DND-41 (cell line): ENCODE measurements around the gene SLC27A3.
"Not testable (repeated sequence)": the region's sequence is repeated elsewhere in the genome, so short reads cannot be mapped to it uniquely, and the experiment has no call there.

ENCODE experiments used
- ATAC-seq: fragments of 200-7000 bp; cut with Tn5 transposase; 3 replicates; pipeline ENCODE4 v1.9.1; 2021; ENCODE audit warnings: low read depth; ENCODE audit not compliant: insufficient read depth
- DNase-seq: peaks from one replicate; pipeline ENCODE4 v3.0.0-alpha.2; 2020
- H2AFZ ChIP-seq: 2 replicates; pipeline ENCODE4 v1.6.0; 2012; ENCODE audit warnings: low read depth, low read length
- H3K27ac ChIP-seq: 2 replicates; pipeline ENCODE4 v1.5.1; 2012; ENCODE audit warnings: low read length, inconsistent platforms
- H3K27me3 ChIP-seq: fragments of 200-600 bp; sonication (generic); 2 replicates; pipeline ENCODE4 v1.6.0; 2012; ENCODE audit warnings: low read length, mild to moderate bottlenecking, inconsistent platforms; ENCODE audit not compliant: insufficient read depth, poor library complexity
- H3K36me3 ChIP-seq: 2 replicates; pipeline ENCODE4 v1.5.1; 2012; ENCODE audit warnings: low read length, inconsistent platforms; ENCODE audit not compliant: insufficient read depth
- H3K4me1 ChIP-seq: 2 replicates; pipeline ENCODE4 v1.5.1; 2012; ENCODE audit warnings: mild to moderate bottlenecking, low read length; ENCODE audit not compliant: insufficient read depth
- H3K4me2 ChIP-seq: 2 replicates; pipeline ENCODE4 v1.6.0; 2012; ENCODE audit warnings: mild to moderate bottlenecking, moderate library complexity, low read length, inconsistent platforms; ENCODE audit not compliant: insufficient read depth
- H3K4me3 ChIP-seq, 2 experiments: fragments of 200-600 bp in 1 of 2; shearing (Covaris generic) in 1 of 2; 2 replicates each; pipeline ENCODE4 v1.5.1; 2012 to 2016; ENCODE audit warnings: inconsistent platforms in 2 of 2, low read length in 2 of 2, mild to moderate bottlenecking in 2 of 2, low read depth in 1 of 2, moderate library complexity in 1 of 2
- H3K79me2 ChIP-seq: 2 replicates; pipeline ENCODE4 v1.6.0; 2012; ENCODE audit warnings: low read length, inconsistent platforms; ENCODE audit not compliant: insufficient read depth
- H3K9ac ChIP-seq: 2 replicates; pipeline ENCODE4 v1.6.0; 2012; ENCODE audit warnings: low read depth, mild to moderate bottlenecking, inconsistent platforms, low read length, moderate library complexity
- H3K9me3 ChIP-seq: 2 replicates; pipeline ENCODE4 v1.5.1; 2012; ENCODE audit warnings: low read length, moderate library complexity, mild to moderate bottlenecking, inconsistent platforms; ENCODE audit not compliant: insufficient read depth, severe bottlenecking
- H4K20me1 ChIP-seq: 2 replicates; pipeline ENCODE4 v1.6.0; 2012; ENCODE audit warnings: low read length; ENCODE audit not compliant: insufficient read depth
- EZH2 ChIP-seq: IDR thresholded peaks from 3 replicates; pipeline ENCODE4 v1.6.1; 2012; ENCODE audit warnings: borderline replicate concordance, low read depth, mild to moderate bottlenecking, moderate library complexity, low read length, inconsistent platforms; ENCODE audit not compliant: severe bottlenecking
- TF ChIP-seq, protein P1 (sequence below): IDR thresholded peaks from 2 replicates; pipeline ENCODE4 v1.5.1; 2012; ENCODE audit warnings: borderline replicate concordance, low read length, moderate library complexity, mild to moderate bottlenecking; ENCODE audit not compliant: poor library complexity, severe bottlenecking; ENCODE audit errors: extremely low read depth

Gene SLC27A3

DNA sequence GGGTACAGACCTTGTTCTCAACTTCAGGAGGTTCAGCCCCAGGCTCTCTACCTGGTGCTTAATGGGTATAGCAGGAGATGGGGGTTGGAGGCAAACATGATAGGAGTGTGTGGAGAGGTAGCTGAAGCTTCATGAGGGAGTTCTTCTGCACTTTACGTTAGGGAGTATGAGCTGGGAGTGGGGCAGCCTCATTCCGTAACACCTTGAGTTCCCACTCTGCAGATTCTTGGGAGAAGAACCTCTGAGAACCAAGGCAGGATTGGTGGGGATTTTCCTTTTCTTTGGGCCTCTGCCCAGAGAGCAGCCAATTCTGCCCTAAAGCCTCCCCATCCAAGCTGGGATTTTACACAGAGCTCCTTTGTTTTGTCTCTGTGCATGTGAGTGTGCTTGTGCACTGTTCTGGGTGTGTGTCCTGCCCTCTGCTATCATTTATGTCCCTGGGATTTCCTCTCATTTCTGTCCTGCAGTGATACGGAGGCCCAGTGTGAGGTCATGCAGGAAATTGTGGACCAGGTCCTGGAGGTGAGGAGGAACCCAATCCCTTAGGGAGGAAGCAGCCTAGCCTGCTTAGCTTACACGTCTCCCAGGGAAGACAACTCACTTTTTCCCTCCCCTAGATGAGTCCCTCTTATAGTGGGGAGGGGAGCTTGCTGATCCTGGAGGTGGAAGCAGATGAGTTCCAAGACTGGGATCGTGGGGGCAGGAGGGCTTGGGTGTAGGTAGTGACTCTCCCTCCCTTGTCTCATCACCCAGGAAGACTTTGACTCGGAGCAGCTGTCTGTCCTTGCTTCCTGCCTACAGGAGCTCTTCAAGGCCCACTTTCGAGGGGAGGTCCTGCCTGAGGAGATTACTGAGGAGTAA, 11.6 kb upstream of the SLC27A3 start:
- Histone ChIP-seq H3K9me3 (no peaks in the 10 kb centered on the region), H3K4me1 (no peaks in the 10 kb centered on the region), H2AFZ (no peak overlapping the region), H4K20me1 (no peaks in the 10 kb centered on the region), H3K27me3 (no peaks in the 10 kb centered on the region), H3K4me2 (no peak overlapping the region), H3K4me3 (no peak overlapping the region), H3K27ac (no peak overlapping the region), H3K36me3 (peaks cover 81% of the 10 kb centered on the region), H3K79me2 (no peaks in the 10 kb centered on the region), H3K9ac (no peak overlapping the region)
- no peak for ATAC-seq
- no peak for DNase-seq
- no peak for TF ChIP-seq EZH2
- TF ChIP-seq, protein P1, sequence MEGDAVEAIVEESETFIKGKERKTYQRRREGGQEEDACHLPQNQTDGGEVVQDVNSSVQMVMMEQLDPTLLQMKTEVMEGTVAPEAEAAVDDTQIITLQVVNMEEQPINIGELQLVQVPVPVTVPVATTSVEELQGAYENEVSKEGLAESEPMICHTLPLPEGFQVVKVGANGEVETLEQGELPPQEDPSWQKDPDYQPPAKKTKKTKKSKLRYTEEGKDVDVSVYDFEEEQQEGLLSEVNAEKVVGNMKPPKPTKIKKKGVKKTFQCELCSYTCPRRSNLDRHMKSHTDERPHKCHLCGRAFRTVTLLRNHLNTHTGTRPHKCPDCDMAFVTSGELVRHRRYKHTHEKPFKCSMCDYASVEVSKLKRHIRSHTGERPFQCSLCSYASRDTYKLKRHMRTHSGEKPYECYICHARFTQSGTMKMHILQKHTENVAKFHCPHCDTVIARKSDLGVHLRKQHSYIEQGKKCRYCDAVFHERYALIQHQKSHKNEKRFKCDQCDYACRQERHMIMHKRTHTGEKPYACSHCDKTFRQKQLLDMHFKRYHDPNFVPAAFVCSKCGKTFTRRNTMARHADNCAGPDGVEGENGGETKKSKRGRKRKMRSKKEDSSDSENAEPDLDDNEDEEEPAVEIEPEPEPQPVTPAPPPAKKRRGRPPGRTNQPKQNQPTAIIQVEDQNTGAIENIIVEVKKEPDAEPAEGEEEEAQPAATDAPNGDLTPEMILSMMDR = no peak

DNA sequence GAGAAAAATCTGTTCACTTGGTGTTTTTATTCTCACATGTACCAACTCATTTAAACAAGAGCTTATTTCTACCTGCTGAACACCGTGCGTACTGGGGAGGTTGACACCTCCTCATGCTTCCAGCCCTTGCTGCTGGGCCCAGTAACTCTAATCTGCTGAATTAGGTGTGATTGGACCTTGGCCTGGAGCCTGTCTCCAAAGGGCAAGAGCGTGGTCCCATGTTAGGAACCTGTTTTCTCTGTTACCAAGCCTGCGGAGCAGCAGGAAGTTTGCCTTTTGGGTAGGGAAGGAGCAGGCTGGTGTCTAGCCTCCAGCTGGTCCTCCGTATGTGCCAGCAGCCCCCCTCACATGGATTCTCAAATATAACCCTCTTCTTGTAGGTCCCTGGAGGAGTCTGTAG, 10.9 kb upstream of the SLC27A3 start:
- Histone ChIP-seq H3K27me3 (no peaks in the 10 kb centered on the region), H3K36me3 (peaks cover 82% of the 10 kb centered on the region), H3K27ac (no peak overlapping the region), H3K79me2 (no peaks in the 10 kb centered on the region), H3K9ac (no peak overlapping the region), H3K4me2 (no peak overlapping the region), H3K4me3 (no peak overlapping the region), H2AFZ (no peak overlapping the region), H3K4me1 (no peaks in the 10 kb centered on the region), H4K20me1 (no peaks in the 10 kb centered on the region), H3K9me3 (no peaks in the 10 kb centered on the region)
- ATAC-seq (no peak), DNase-seq (no peak)
- TF ChIP-seq EZH2 = no peak
- TF ChIP-seq, protein P1 = no peak

DNA sequence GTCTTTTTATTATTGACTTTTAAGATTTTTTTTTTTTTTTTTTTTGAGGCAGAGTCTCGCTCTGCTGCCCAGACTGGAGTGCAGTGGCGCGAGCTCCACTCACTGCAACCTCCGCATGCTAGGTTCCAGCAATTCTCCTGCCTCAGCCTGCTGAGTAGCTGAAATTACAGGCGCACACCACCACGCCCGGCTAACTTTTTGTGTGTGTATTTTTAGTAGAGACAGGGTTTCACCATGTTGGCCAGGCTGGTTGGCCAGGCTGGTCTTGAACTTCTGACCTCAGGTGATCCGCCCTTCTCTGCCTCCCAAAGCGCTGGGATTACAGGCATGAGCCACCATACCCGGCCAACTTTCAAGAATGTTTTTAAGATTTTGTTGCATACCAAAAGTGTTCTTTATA, 8.5 kb upstream of the SLC27A3 start:
- H4K20me1 ChIP-seq, H3K4me1 ChIP-seq, ATAC-seq, DNase-seq, H3K27ac ChIP-seq, H3K9ac ChIP-seq, H3K4me3 ChIP-seq, H3K9me3 ChIP-seq, H3K4me2 ChIP-seq, H3K79me2 ChIP-seq, H3K27me3 ChIP-seq, H2AFZ ChIP-seq: not testable (repeated sequence)
- peaks cover 87% of the 10 kb centered on the region for H3K36me3 ChIP-seq

DNA sequence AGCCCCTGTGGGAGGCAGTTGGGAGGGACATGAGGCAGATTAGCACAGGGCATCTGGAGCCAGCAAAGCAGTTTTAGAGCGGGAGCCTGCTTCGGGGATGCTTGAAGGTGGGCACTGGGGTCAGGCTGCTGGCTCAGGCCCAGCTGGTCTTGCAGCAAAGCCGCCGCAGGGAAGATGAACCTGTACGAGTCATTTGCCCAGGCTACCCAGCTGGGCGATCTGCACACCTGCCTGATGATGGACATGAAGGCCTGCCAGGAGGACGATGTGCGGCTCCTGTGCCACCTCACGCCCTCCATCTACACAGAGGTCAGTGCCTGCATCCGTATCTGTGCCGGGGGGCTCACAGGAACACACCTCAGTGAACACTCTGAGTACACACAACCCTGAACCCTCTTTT, 7.7 kb upstream of the SLC27A3 start:
- H4K20me1 ChIP-seq = no peaks in the 10 kb centered on the region
- no peak for ATAC-seq
- no peak for DNase-seq
- no peaks in the 10 kb centered on the region for H3K79me2 ChIP-seq
- no peaks in the 10 kb centered on the region for H3K9me3 ChIP-seq
- no peak for TF ChIP-seq EZH2
- TF ChIP-seq, protein P1 = no peak
- no peak overlapping the region for H3K4me3 ChIP-seq
- H3K4me1 ChIP-seq = no peaks in the 10 kb centered on the region
- H3K27me3 ChIP-seq = no peaks in the 10 kb centered on the region
- H3K36me3 ChIP-seq = peaks cover 88% of the 10 kb centered on the region
- H3K4me2 ChIP-seq = no peak overlapping the region
- no peak overlapping the region for H3K9ac ChIP-seq
- no peak overlapping the region for H3K27ac ChIP-seq
- no peak overlapping the region for H2AFZ ChIP-seq
